Heart right ventricle (tissue), 16 donors: Measurements from ENCODE around the gene GRK5. TPM values are rescaled to one million over a fixed set of nuclear protein-coding genes. Genes with fewer than 3 reads are reported as not detected.
A peak's percentile ranks its signal among the peaks of the same experiment; 100 is the strongest.

Experiments used
- ATAC-seq, 8 donors: fragments of 200-7000 bp; cut with Tn5 transposase; one replicate each; pipeline ENCODE4 v1.9.1; 2020; ENCODE audit warnings: mild to moderate bottlenecking in 8 of 8, moderate library complexity in 8 of 8, moderate number of reproducible peaks in 1 of 8
- DNase-seq, 2 donors: peaks; one replicate each; pipeline ENCODE4 v3.0.0-alpha.2; 2020
- H3K27ac ChIP-seq, 10 donors: fragments of 200-600 bp; sonication (generic) in 2 of 10; one replicate each; pipeline versions ENCODE4 v1.5.0 to v1.8.0; 2020 to 2022; ENCODE audit warnings: mild to moderate bottlenecking in 3 of 10
- H3K27me3 ChIP-seq, 7 donors: fragments of 200-600 bp; one replicate each; pipeline ENCODE4 v1.8.0; 2021 to 2022; ENCODE audit warnings: mild to moderate bottlenecking in 2 of 7
- H3K36me3 ChIP-seq, 9 donors: fragments of 200-600 bp; sonication (generic) in 1 of 9; one replicate each; pipeline versions ENCODE4 v1.5.0 to v1.8.0; 2020 to 2022; ENCODE audit warnings: mild to moderate bottlenecking in 2 of 9
- H3K4me1 ChIP-seq, 9 donors: fragments of 200-600 bp; sonication (generic) in 1 of 9; one replicate each; pipeline versions ENCODE4 v1.5.0 to v1.8.0; 2020 to 2022; ENCODE audit warnings: mild to moderate bottlenecking in 4 of 9
- H3K4me3 ChIP-seq, 10 donors: fragments of 200-600 bp; sonication (generic) in 2 of 10; one replicate each; pipeline versions ENCODE4 v1.5.0 to v1.8.0; 2020 to 2022; ENCODE audit warnings: mild to moderate bottlenecking in 7 of 10, moderate library complexity in 2 of 10
- H3K9me3 ChIP-seq, 11 donors: fragments of 200-600 bp in 10 of 11; sonication (generic) in 2 of 11; one replicate each; pipeline versions ENCODE4 v1.5.0 to v1.8.0; 2013 to 2022; ENCODE audit warnings: mild to moderate bottlenecking in 2 of 11, control low read depth in 1 of 11, moderate library complexity in 1 of 11
- CTCF ChIP-seq, 9 donors: fragments of 200-600 bp; sonication (generic) in 2 of 9; IDR thresholded peaks; one replicate each; pipeline versions ENCODE4 v1.5.0 to v1.8.0; 2021 to 2022; ENCODE audit warnings: antibody characterized with exemption in 9 of 9, mild to moderate bottlenecking in 5 of 9, moderate library complexity in 1 of 9
- WGBS, 2 donors: extraction: QIAGEN DNeasy Blood & Tissue Kit; methylation state at CpG; one replicate each; pipeline ENCODE4 v1.1.7; 2013; ENCODE audit warnings: inconsistent platforms in 1 of 2; 5-methylcytosine and 5-hydroxymethylcytosine counted together
- intact Hi-C, 10 donors: fragments of 100-400 bp; cut with DNase I; formaldehyde crosslinking; loops; one replicate each; pipeline versions ENCODE4 v1.11.1 to v1.14.2; 2022
- polyA plus RNA-seq, 2 donors: library from polyadenylated mRNA; stranded (reverse); fragments of 200-250 nt; gene quantifications; one replicate each; pipeline ENCODE4 v1.2.3, GENCODE V29; 2013
- total RNA-seq, 10 donors: library from RNA; stranded (reverse); fragmentation: NEBNext Ultra II Directional in 3 of 10; extraction: Animal tissue kit (Norgen Biotek cat#: 25700) in 3 of 10; gene quantifications; one replicate each; pipeline versions ENCODE4 v1.2.1 to v1.2.4, GENCODE V29; 2021 to 2023
- donor health status: Arrhythmogenic right ventricular cardiomyopathy.
- donor health status: ischemic (EF 13 %, LVEDD 7.1; RV severe dilation, severe dysfunction).
- donor health status: healthy with polysubstance abuse.
- donor health status: DM: no; HTN: yes; CAD: no.
- donor health status: DM: no; HTN: no; CAD: no.
- donor health status: ischemic (EF 25% LVEDD 6.9; RV normal size, moderate dysfunction).
- donor health status: ischemic (EF 25% LVEDD 5.7; RV mildly dilated, moderate dysfunction).
- donor health status: healthy.
- donor health status: DM: yes; HTN: yes; CAD: no.
- donor health status: Ischemic cardiomyopathy.
- donor health status: ischemic (EF 35%, LVEDD 5.7; RV mildly dilated, moderate dysfunction).
- donor health status: nonischemic (EF 11% LVEDD 7.7; RV severe dilation, severe dysfunction).
- donor health status: DM: yes; HTN: yes; CAD: no.
- donor health status: PGD.
- donor health status: ischemic (EF 29% LVEDD 5.4; RV normal size, mild dysfunction).
- donor health status: nonischemic (EF 23%, LVEDD 6.1; RV moderate dilation, normal function).

GRK5 gene
- total and polyA plus RNA-seq, 12 donors = 11.8 to 80.5 (median 26.6) TPM

GRCh38 chr10:119347181-119347974 lies 140.0 kb downstream of the GRK5 start:
- intact Hi-C loops = no loop called here
- ATAC-seq (no peak), DNase-seq (peak in 1 of 2 donors; percentile 11)
- no peak overlapping the region for H3K4me3 ChIP-seq
- H3K9me3 ChIP-seq = peaks cover 0 to 14% (median 0%) of the 10 kb centered on the region in 11 donors
- H3K27me3 ChIP-seq = no peaks in the 10 kb centered on the region
- TF ChIP-seq CTCF (IDR thresholded peaks at IDR 0.05) = no peak
- peak overlapping the region in 4 of 10 donors; percentile 25 to 78 (median 57) for H3K27ac ChIP-seq
- H3K4me1 ChIP-seq = peaks cover 40 to 82% (median 62%) of the 10 kb centered on the region in 9 donors
- WGBS, 2 donors = 92 to 94% methylated on average over 17 of the region's 17 CpGs
- peaks cover 0 to 9% (median 0%) of the 10 kb centered on the region in 9 donors for H3K36me3 ChIP-seq

GRCh38 chr10:119348106-119348505 lies 140.7 kb downstream of the GRK5 start:
- Histone ChIP-seq H3K36me3 (peaks cover 0 to 9% (median 0%) of the 10 kb centered on the region in 9 donors), H3K4me3 (no peak overlapping the region), H3K27me3 (no peaks in the 10 kb centered on the region), H3K9me3 (peaks cover 0 to 14% (median 0%) of the 10 kb centered on the region in 11 donors), H3K27ac (peak overlapping the region in 7 of 10 donors; percentile 51 to 78 (median 66)), H3K4me1 (peaks cover 33 to 80% (median 58%) of the 10 kb centered on the region in 9 donors)
- no peak for TF ChIP-seq CTCF (IDR thresholded peaks at IDR 0.05)
- DNase-seq = no peak
- intact Hi-C loops = no loop called here
- WGBS, 2 donors = 66 to 73% methylated on average over 5 of the region's 5 CpGs
- no peak for ATAC-seq

GRCh38 chr10:119348516-119349240 lies 141.3 kb downstream of the GRK5 start:
- TF ChIP-seq CTCF (IDR thresholded peaks at IDR 0.05) = peak in 2 of 9 donors; percentile 21 to 30
- Histone ChIP-seq H3K9me3 (peaks cover 0 to 14% (median 0%) of the 10 kb centered on the region in 11 donors), H3K27ac (peak overlapping the region; percentile 20 to 78 (median 61)), H3K36me3 (peaks cover 0 to 9% (median 0%) of the 10 kb centered on the region in 9 donors), H3K4me1 (peaks cover 33 to 80% (median 59%) of the 10 kb centered on the region in 9 donors), H3K27me3 (no peaks in the 10 kb centered on the region), H3K4me3 (no peak overlapping the region)
- intact Hi-C loops = no loop called here
- ATAC-seq (peak in 6 of 8 donors; percentile 20 to 52 (median 36)), DNase-seq (peak; percentile 27 to 29)
- WGBS, 2 donors = 58 to 61% methylated on average over 15 of the region's 15 CpGs

GRCh38 chr10:119349341-119349740 lies 142.0 kb downstream of the GRK5 start:
- DNase-seq (peak in 1 of 2 donors; percentile 20), ATAC-seq (no peak)
- Histone ChIP-seq H3K4me3 (no peak overlapping the region), H3K36me3 (peaks cover 0 to 9% (median 0%) of the 10 kb centered on the region in 9 donors), H3K9me3 (peaks cover 0 to 14% (median 0%) of the 10 kb centered on the region in 11 donors), H3K27me3 (no peaks in the 10 kb centered on the region), H3K4me1 (peaks cover 33 to 75% (median 61%) of the 10 kb centered on the region in 9 donors), H3K27ac (peak overlapping the region; percentile 20 to 78 (median 61))
- 78 to 80% methylated on average over 5 of the region's 5 CpGs for WGBS, 2 donors
- intact Hi-C loops = no loop called here
- TF ChIP-seq CTCF (IDR thresholded peaks at IDR 0.05) = no peak
